Measurements from ENCODE around the gene DDX42. TPM values are rescaled to one million over a fixed set of nuclear protein-coding genes. Genes with fewer than 3 reads are reported as not detected.
"Not testable (repeated sequence)": the region's sequence is repeated elsewhere in the genome, so short reads cannot be mapped to it uniquely, and the experiment has no call there.

DDX42 gene
- total and polyA plus RNA-seq, 9 of the 15 experiments (the other 6 are each of a cell fraction or from before 2014, with no cell fraction given): 16.5 to 149 (median 87.6) TPM

DNA sequence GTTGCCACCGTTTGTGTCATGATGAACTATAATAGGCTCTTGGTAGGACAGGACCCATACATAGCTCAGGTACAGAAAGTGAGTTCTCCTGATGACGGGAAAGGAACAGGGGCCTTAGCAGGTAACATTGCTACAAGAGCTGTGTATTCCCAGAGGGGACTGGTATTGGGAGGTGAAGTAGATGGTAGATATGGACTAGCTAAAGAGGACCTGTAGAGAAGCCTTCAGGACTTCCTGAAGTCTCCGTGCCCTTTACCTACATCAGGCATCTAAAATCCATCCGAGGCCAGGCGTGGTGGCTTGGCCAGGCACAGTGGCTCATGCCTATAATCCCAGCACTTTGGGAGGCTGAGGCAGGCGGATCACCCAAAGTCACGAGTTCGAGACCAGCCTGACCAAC lies 81.2 kb downstream of the DDX42 start:
- H3K9me1 ChIP-seq (ENCODE audit: control insufficient read depth, insufficient read depth, low read length): no peaks in the 10 kb centered on the region
- in situ Hi-C loops (cut with MboI): no loop called here
- FAIRE-seq: no peak
- H2AFZ ChIP-seq (ENCODE audit: low read depth, low read length): no peak overlapping the region
- no peak overlapping the region for H3K27ac ChIP-seq (ENCODE audit: extremely low read depth, low read depth, low read length)
- peaks cover 37% of the 10 kb centered on the region; the same call in 2 of the 3 replicates for H3K36me3 ChIP-seq (ENCODE audit: control insufficient read depth, insufficient read depth, low read length)
- no peaks in the 10 kb centered on the region for H3K27me3 ChIP-seq (ENCODE audit: control insufficient read depth in 2 of 2, insufficient read depth in 2 of 2, low read length in 2 of 2)
- H3K4me1 ChIP-seq (replicated peaks in 1 of 2; ENCODE audit: control insufficient read depth in 2 of 2, insufficient read depth in 2 of 2, low read length in 2 of 2): peaks cover 7 to 8% of the 10 kb centered on the region in 2 experiments; a peak in 3 of 5 replicates
- H3K79me2 ChIP-seq (ENCODE audit: control insufficient read depth, insufficient read depth, low read length): peaks cover 20% of the 10 kb centered on the region
- CTCF ChIA-PET (ENCODE audit: low intra/inter-chr PET ratio): no interaction called here
- DNase-seq (ENCODE audit: extremely low read depth in 1 of 4, low spot score in 3 of 4): no peak
- H3K4me3 ChIP-seq: no peak overlapping the region
- ATAC-seq: no peak
- no TSS peak for BruUV-seq (replicated peaks)
- TF ChIP-seq MAFK (IDR thresholded peaks at IDR 0.05; ENCODE audit: low read length): no peak
- TF ChIP-seq, protein P1, sequence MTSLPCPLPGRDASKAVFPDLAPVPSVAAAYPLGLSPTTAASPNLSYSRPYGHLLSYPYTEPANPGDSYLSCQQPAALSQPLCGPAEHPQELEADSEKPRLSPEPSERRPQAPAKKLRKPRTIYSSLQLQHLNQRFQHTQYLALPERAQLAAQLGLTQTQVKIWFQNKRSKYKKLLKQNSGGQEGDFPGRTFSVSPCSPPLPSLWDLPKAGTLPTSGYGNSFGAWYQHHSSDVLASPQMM (CRISPR knock-in tag; IDR thresholded peaks at IDR 0.05): no peak
- H3K9me3 ChIP-seq (replicated peaks; ENCODE audit: control insufficient read depth, insufficient read depth, low read depth, low read length): no peaks in the 10 kb centered on the region; the same call in 1 of the 2 replicates
- no peak overlapping the region for H3K9ac ChIP-seq (ENCODE audit: insufficient read depth in 1 of 2, low read depth in 2 of 2, low read length in 2 of 2)
- no peaks in the 10 kb centered on the region; the same call in 1 of the 2 replicates for H4K20me1 ChIP-seq (replicated peaks; ENCODE audit: control insufficient read depth, insufficient read depth, low read length)
- intact Hi-C loops (cut with micrococcal nuclease): no loop called here
- no peak overlapping the region for H3K4me2 ChIP-seq (ENCODE audit: insufficient read depth, low read length)
- POLR2A ChIA-PET: no interaction called here
- 87% methylated on average over 7 of the region's 8 CpGs for WGBS (ENCODE audit: insufficient coverage, low coverage, missing lambda C conversion rate)

DNA sequence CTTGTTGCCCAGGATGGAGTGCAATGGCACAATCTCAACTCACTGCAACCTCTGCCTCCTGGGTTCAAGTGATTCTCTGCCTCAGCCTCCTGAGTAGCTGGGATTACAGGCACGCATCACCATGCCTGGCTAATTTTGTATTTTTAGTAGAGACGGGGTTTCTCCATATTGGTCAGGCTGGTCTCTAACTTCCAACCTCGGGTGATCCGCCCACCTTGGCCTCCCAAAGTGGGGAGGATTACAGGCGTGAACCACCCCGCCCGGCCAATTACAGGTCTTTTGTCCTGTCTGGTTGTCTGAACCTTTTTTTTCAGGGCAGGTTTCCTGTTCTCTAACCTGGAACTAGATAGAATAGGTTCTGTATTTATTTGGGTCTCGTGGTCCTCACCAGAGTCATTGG lies 82.5 kb downstream of the DDX42 start:
- BruUV-seq (replicated peaks); CTCF ChIA-PET (ENCODE audit: low intra/inter-chr PET ratio); in situ Hi-C loops (cut with MboI); H3K9ac ChIP-seq (ENCODE audit: insufficient read depth in 1 of 2, low read depth in 2 of 2, low read length in 2 of 2); H3K4me3 ChIP-seq; H3K4me2 ChIP-seq (ENCODE audit: insufficient read depth, low read length); H3K27me3 ChIP-seq (ENCODE audit: control insufficient read depth in 2 of 2, insufficient read depth in 2 of 2, low read length in 2 of 2); H3K4me1 ChIP-seq (replicated peaks in 1 of 2; ENCODE audit: control insufficient read depth in 2 of 2, insufficient read depth in 2 of 2, low read length in 2 of 2); H3K9me1 ChIP-seq (ENCODE audit: control insufficient read depth, insufficient read depth, low read length); H3K27ac ChIP-seq (ENCODE audit: extremely low read depth, low read depth, low read length); ATAC-seq; H3K9me3 ChIP-seq (replicated peaks; ENCODE audit: control insufficient read depth, insufficient read depth, low read depth, low read length); DNase-seq (ENCODE audit: extremely low read depth in 1 of 4, low spot score in 3 of 4); H2AFZ ChIP-seq (ENCODE audit: low read depth, low read length); FAIRE-seq; H4K20me1 ChIP-seq (replicated peaks; ENCODE audit: control insufficient read depth, insufficient read depth, low read length); intact Hi-C loops (cut with micrococcal nuclease); H3K79me2 ChIP-seq (ENCODE audit: control insufficient read depth, insufficient read depth, low read length): not testable (repeated sequence)
- POLR2A ChIA-PET: interaction anchor here (1.0 to 1.1 kb wide), 2 partner anchors 8 to 23 kb away, joined by 3 read pairs; no protein-coding TSS in a partner anchor
- WGBS (ENCODE audit: insufficient coverage, low coverage, missing lambda C conversion rate): 88% methylated on average over 8 of the region's 8 CpGs
- H3K36me3 ChIP-seq (ENCODE audit: control insufficient read depth, insufficient read depth, low read length): peaks cover 47% of the 10 kb centered on the region; the same call in 2 of the 3 replicates
